IMR-90 (cell line): ENCODE measurements around the gene TNFAIP8.

Experiments
- CTCF ChIP-seq: conservative IDR thresholded peaks from 2 replicates; pipeline ENCODE4 v1.5.1; 2012; ENCODE audit warnings: mild to moderate bottlenecking, low read depth, low read length, improper control_type of control experiment
- POLR2A ChIP-seq: IDR thresholded peaks from 2 replicates; pipeline ENCODE4 v1.6.1; 2012; ENCODE audit warnings: mild to moderate bottlenecking, low read depth, low read length

DNA sequence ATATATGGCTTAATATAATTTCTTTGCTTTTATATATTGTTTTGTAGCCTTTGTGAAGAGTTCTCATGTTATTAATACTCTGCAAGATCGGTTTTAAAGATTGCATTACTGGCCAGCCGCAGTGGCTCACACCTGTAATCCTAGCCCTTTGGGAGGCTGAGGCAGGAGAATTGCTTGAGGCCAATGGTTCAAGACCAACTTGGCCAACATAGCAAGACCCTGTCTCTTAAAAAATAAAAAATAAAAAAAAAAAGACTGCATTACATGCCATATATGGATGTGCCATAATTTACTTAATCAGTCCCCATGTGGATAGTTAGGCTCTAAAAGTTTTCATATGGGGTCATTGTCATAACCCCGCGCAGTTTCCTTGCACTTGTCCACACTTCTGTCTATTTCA lies 31.0 kb upstream of the TNFAIP8 start:
- no peak for TF ChIP-seq CTCF
- TF ChIP-seq POLR2A = no peak
